ENCODE data around the gene NOS3. TPM values are rescaled to one million over a fixed set of nuclear protein-coding genes. Genes with fewer than 3 reads are reported as not detected.

Gene NOS3
- total and polyA plus RNA-seq, 9 of the 15 experiments (the other 6 are each of a cell fraction or from before 2014, with no cell fraction given) = 1.1 to 121 (median 23.6) TPM

- TF ChIP-seq, protein P1, sequence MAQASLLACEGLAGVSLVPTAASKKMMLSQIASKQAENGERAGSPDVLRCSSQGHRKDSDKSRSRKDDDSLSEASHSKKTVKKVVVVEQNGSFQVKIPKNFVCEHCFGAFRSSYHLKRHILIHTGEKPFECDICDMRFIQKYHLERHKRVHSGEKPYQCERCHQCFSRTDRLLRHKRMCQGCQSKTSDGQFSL (CRISPR knock-in tag; IDR thresholded peaks at IDR 0.05) = no peak
- TF ChIP-seq, protein P1 (tag; IDR thresholded peaks at IDR 0.05) = 0 out of 4 replicates have a peak, but pooled peaks of 1 of the 2 experiments have one; percentile 48
- TF ChIP-seq NCOR1 (IDR thresholded peaks at IDR 0.05) = peak; percentile 92
- peak; percentile 91 for TF ChIP-seq MTA1 (IDR thresholded peaks at IDR 0.05; ENCODE audit: borderline replicate concordance)
- no peak for TF ChIP-seq CEBPG (CRISPR knock-in tag; IDR thresholded peaks at IDR 0.05)
- no peak for TF ChIP-seq CEBPG (tag; conservative IDR thresholded peaks at IDR 0.05 in 1 of 2, IDR thresholded peaks at IDR 0.05 in 1 of 2)
- no peak for TF ChIP-seq NUFIP1 (IDR thresholded peaks at IDR 0.05; ENCODE audit: partially characterized antibody)
- no peak for TF ChIP-seq NR1H2 (CRISPR knock-in tag; IDR thresholded peaks at IDR 0.05)
- TF ChIP-seq ZNF586 (CRISPR knock-in tag; conservative IDR thresholded peaks at IDR 0.05) = no peak
- peak; percentile 1 for TF ChIP-seq PHF20 (IDR thresholded peaks at IDR 0.05; ENCODE audit: partially characterized antibody)
- TF ChIP-seq TRIM24 (IDR thresholded peaks at IDR 0.05) = 0 out of 4 replicates have a peak, but pooled peaks of 1 of the 2 experiments have one; percentile 14
- TF ChIP-seq TCF7 (IDR thresholded peaks at IDR 0.05; ENCODE audit: borderline replicate concordance) = 0 out of 2 replicates have a peak, but pooled peaks have one; percentile 29
- no peak for TF ChIP-seq CEBPZ (IDR thresholded peaks at IDR 0.05; ENCODE audit: borderline replicate concordance, low read depth, low read length)
- peak; percentile 93 for TF ChIP-seq BCOR (IDR thresholded peaks at IDR 0.05)
- TF ChIP-seq, protein P2, sequence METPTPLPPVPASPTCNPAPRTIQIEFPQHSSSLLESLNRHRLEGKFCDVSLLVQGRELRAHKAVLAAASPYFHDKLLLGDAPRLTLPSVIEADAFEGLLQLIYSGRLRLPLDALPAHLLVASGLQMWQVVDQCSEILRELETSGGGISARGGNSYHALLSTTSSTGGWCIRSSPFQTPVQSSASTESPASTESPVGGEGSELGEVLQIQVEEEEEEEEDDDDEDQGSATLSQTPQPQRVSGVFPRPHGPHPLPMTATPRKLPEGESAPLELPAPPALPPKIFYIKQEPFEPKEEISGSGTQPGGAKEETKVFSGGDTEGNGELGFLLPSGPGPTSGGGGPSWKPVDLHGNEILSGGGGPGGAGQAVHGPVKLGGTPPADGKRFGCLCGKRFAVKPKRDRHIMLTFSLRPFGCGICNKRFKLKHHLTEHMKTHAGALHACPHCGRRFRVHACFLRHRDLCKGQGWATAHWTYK (CRISPR knock-in tag; IDR thresholded peaks at IDR 0.05) = peak; percentile 11; the same call in 1 of the 2 replicates
- TF ChIP-seq ZNF695 (CRISPR knock-in tag; IDR thresholded peaks at IDR 0.05) = no peak
- 0 out of 2 replicates have a peak, but pooled peaks have one; percentile 8 for TF ChIP-seq CC2D1A (IDR thresholded peaks at IDR 0.05)
- TF ChIP-seq ZNF511 (CRISPR knock-in tag; IDR thresholded peaks at IDR 0.05) = no peak
- TF ChIP-seq KDM1A (IDR thresholded peaks at IDR 0.05) = peak in 1 of 2 experiments; percentile 68; a peak in 2 of 4 replicates
- TF ChIP-seq, protein P3, sequence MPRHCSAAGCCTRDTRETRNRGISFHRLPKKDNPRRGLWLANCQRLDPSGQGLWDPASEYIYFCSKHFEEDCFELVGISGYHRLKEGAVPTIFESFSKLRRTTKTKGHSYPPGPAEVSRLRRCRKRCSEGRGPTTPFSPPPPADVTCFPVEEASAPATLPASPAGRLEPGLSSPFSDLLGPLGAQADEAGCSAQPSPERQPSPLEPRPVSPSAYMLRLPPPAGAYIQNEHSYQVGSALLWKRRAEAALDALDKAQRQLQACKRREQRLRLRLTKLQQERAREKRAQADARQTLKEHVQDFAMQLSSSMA (CRISPR knock-in tag; IDR thresholded peaks at IDR 0.05) = peak; percentile 78; the same call in 1 of the 2 replicates
- no peak for TF ChIP-seq ZNF830 (CRISPR knock-in tag; IDR thresholded peaks at IDR 0.05)
- TF ChIP-seq DMBX1 (CRISPR knock-in tag; IDR thresholded peaks at IDR 0.05; ENCODE audit: borderline replicate concordance) = no peak
- TF ChIP-seq ARNT (IDR thresholded peaks at IDR 0.05) = no peak
Measured at GRCh38 chr7:150997075-150997511, 6.3 kb downstream of the NOS3 start (continued).

Measured in K562 (cell line).